GM21447 (cell line): ENCODE measurements around the gene LIG3.
"Not testable (repeated sequence)": the region's sequence is repeated elsewhere in the genome, so short reads cannot be mapped to it uniquely, and the experiment has no call there.

Experiments used
- ATAC-seq: cut with Tn5 transposase; IDR thresholded peaks from one replicate; pipeline ENCODE4 v1.9.1; 2021; ENCODE audit not compliant: unreplicated experiment

LIG3 gene

GRCh38 chr17:35030780-35031179, 50.5 kb downstream of the LIG3 start:
- no peak for ATAC-seq

DNA sequence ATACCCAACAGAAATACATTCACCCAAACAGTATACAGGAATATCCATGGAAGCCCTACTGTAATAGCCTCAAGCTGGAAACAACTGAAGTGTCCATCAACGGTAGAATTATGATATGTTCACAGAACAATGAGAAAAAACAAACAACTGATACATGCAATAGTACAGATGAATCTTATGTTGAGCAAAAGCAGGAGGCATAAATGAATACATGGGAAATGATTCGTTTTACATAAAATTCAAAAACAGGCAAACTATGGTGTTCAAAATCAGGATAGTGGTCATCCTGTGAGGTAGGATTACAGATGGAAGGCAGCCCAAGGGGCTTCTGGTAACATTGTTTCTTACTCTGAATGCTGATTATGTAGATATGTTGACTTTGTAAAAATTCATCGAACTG, 58.1 kb downstream of the LIG3 start:
- no peak for ATAC-seq

GRCh38 chr17:35041390-35041789, 61.1 kb downstream of the LIG3 start:
- no peak for ATAC-seq

- ATAC-seq = no peak
These were observed 63.9 kb downstream of the LIG3 start for GRCh38 chr17:35044181-35044580.

DNA sequence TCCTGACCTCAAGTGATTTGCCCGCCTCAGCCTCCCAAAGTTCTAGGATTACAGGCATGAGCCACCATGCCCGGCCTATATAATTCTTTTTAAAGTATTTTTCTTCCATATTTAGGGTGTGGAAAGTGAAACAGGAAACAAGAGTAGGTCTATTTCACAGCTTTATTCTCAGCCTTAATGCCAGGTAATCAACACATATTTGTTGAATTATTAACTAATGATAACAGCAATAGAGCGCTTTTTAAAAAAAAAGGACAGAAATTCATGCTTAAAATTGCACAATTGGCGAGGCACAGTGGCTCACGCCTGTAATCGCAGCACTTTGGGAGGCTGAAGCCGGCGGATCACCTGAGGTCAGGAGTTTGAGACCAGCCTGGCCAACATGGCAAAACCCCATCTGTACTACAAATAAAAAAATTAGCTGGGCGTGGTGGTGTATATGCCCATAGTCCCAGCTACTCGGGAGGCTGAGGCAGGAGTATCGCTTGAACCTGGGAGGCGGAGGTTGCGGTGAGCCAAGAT, 65.2 kb downstream of the LIG3 start:
- ATAC-seq = not testable (repeated sequence)

DNA sequence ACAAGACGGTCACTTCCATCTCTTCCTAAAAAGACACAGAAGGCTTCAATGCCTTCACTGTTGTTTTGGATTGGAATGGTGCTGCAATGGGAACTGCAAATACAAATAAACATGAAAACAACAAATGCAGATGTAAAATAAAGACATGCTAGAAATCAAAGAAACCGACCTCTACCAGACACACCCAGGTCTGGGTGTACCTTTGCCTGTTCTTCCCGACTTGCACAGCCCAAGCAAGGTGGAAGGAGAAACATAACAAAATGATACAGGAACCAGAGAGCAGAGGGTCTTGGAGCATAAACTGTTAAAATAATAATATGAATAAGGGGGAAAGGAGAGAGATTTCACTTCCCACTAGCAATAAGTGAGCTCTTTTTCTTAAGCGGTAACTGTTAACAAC, 65.9 kb downstream of the LIG3 start:
- no peak for ATAC-seq

- no peak for ATAC-seq
These were observed 66.5 kb downstream of the LIG3 start for GRCh38 chr17:35046740-35047283.

GRCh38 chr17:35048685-35049379, 68.5 kb downstream of the LIG3 start:
- no peak for ATAC-seq

DNA sequence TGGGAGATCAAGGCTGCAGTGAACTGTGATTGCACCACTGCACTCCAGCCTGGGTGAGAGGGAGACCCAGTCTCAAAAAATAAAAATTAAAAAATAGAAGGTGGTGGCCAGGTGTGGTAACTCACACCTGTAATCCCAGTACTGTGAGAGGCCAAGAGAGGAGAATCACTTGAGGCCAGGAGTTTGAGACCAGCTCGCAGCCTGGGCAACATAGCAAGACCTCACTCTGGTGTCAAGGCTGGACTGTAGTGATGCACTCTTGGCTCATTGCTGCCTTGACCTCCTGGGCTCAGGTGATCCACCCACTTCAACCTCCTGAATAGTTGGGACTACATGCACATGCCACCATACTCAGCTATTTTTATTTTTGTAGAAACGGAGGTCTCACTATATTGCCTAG, 69.9 kb downstream of the LIG3 start:
- no peak for ATAC-seq

- peak; percentile 66 for ATAC-seq
These were observed 70.9 kb downstream of the LIG3 start for GRCh38 chr17:35051183-35051578.

GRCh38 chr17:35051579-35052240, 71.4 kb downstream of the LIG3 start:
- ATAC-seq = peak; percentile 41

DNA sequence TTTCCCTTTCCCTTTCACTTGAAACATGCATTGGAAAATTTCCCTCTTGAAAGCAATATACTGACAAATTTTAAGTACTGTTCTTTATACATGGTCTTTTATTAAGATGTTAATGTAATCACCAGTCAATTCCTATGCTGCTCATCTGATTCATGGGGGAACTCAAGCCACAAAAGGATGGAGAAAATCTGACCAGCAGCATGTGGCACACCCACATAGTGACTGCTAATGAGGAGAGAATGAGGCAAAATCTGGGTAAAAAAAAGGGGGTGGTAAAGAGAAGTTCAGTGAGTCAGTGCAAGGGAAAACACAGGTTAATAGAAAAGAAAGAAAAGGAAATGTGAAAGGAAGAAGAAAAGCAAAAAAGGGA, 71.9 kb downstream of the LIG3 start:
- no peak for ATAC-seq

DNA sequence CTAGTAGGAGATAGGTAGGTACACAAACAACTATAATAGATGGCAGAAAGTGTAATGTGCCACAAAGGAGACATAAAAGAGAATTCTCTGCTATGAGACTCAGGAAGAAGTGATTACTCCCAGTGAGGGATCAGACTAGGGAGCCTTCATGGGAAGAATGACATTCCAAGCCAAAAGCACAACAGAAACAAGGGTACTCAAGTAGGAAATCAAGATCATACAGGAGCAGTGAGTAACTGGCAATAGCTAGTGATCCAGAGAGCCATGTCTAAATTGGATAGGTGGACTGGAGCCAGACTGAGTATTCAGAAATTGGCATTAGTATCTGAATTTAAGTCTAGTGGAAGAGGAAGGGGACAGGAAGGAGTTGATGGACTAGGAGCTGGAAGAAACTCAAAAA, 72.5 kb downstream of the LIG3 start:
- ATAC-seq = no peak

- ATAC-seq = no peak
These were observed 72.9 kb downstream of the LIG3 start for GRCh38 chr17:35053204-35053603.

DNA sequence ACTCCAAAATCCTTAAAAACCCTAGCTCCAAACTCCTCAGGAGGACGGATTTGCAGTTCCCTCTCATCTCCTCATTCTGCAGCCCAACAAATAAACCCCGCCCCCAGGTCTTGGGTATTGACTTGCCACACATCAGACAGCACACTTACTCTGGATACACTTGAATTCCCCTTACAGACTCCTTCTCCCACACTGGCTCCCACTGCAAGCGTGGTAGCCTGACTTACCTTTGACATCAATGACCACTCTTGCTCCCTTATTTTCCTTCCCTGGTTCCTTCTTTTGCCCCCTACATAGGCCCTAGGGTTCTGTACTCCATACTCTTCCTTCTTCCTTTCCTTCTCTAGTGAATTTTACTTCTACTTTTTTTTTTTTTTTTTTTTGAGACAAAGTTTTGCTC, 75.7 kb downstream of the LIG3 start:
- ATAC-seq = no peak

GRCh38 chr17:35057332-35057915, 77.1 kb downstream of the LIG3 start:
- no peak for ATAC-seq
